ENCODE measurements around the gene TULP4. TPM values are rescaled to one million over a fixed set of nuclear protein-coding genes. Genes with fewer than 3 reads are reported as not detected.

Gene TULP4
- total RNA-seq, 4 donors from 2014 or later: 59.8 to 99.2 (median 88.6) TPM

GRCh38 chr6:158370805-158371204 is 58.5 kb downstream of the TULP4 start:
- DNase-seq (no peak), ATAC-seq (no peak)
- intact Hi-C loops (cut with DNase I; ENCODE audit: low total_unique reads): loop anchor here (10.0 kb wide), 1 partner anchor 116 kb away; no protein-coding TSS in a partner anchor
- TF ChIP-seq POLR2A (IDR thresholded peaks at IDR 0.05) (no peak), CTCF (IDR thresholded peaks at IDR 0.05 in 4 of 5, conservative IDR thresholded peaks at IDR 0.05 in 1 of 5) (no peak)
- Histone ChIP-seq H3K27ac (no peak overlapping the region), H3K9me3 (no peaks in the 10 kb centered on the region), H3K4me3 (no peak overlapping the region), H3K27me3 (no peaks in the 10 kb centered on the region), H3K4me1 (peaks cover 11 to 24% of the 10 kb centered on the region in 2 donors), H3K36me3 (no peaks in the 10 kb centered on the region)
- in situ Hi-C loops (cut with MboI; ENCODE audit: low sequenced_read_pairs in 4 of 4): no loop called here

DNA sequence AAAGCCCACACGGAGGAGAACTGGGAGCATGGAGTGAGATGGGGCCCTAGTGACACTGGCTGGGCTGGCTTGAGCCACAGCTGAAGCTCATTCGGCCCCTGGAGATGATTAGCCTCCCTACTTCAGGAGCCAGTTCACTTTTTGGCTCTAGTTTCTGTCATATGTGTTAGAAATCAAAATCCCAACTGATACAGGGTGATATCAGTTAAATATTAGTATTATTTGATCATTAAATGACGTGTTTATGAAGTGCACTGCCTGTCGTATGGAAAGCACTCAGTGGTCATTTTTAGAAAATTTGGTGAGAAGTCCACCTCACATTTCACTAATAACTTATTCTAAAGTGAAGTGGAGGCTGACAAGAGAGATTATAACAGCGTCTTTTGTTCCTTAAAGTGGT is 59.0 kb downstream of the TULP4 start:
- in situ Hi-C loops (cut with MboI; ENCODE audit: low sequenced_read_pairs in 4 of 4): no loop called here
- Histone ChIP-seq H3K27ac (no peak overlapping the region), H3K4me3 (no peak overlapping the region), H3K36me3 (no peaks in the 10 kb centered on the region), H3K27me3 (no peaks in the 10 kb centered on the region), H3K4me1 (peaks cover 16 to 28% of the 10 kb centered on the region in 2 donors), H3K9me3 (no peaks in the 10 kb centered on the region)
- DNase-seq: no peak
- ATAC-seq: no peak
- intact Hi-C loops (cut with DNase I; ENCODE audit: low total_unique reads): loop anchor here (10.0 kb wide), 1 partner anchor 116 kb away; no protein-coding TSS in a partner anchor
- TF ChIP-seq CTCF (IDR thresholded peaks at IDR 0.05 in 4 of 5, conservative IDR thresholded peaks at IDR 0.05 in 1 of 5) (no peak), POLR2A (IDR thresholded peaks at IDR 0.05) (no peak)

- H3K4me3 ChIP-seq: no peak overlapping the region
- intact Hi-C loops (cut with DNase I; ENCODE audit: low total_unique reads) (loop anchor here (10.0 kb wide), 1 partner anchor 118 kb away; no protein-coding TSS in a partner anchor), in situ Hi-C loops (cut with MboI; ENCODE audit: low sequenced_read_pairs in 4 of 4) (no loop called here)
- H3K9me3 ChIP-seq: no peaks in the 10 kb centered on the region
- TF ChIP-seq CTCF (IDR thresholded peaks at IDR 0.05 in 4 of 5, conservative IDR thresholded peaks at IDR 0.05 in 1 of 5): no peak
- no peak for TF ChIP-seq POLR2A (IDR thresholded peaks at IDR 0.05)
- no peaks in the 10 kb centered on the region for H3K27me3 ChIP-seq
- H3K4me1 ChIP-seq: peaks cover 28 to 36% of the 10 kb centered on the region in 2 donors
- ATAC-seq: no peak
- no peak for DNase-seq
- no peak overlapping the region for H3K27ac ChIP-seq
- H3K36me3 ChIP-seq: no peaks in the 10 kb centered on the region
Observed at GRCh38 chr6:158372574-158372973, 60.3 kb downstream of the TULP4 start.

GRCh38 chr6:158373214-158373613 is 60.9 kb downstream of the TULP4 start:
- intact Hi-C loops (cut with DNase I; ENCODE audit: low total_unique reads): loop anchor here (10.0 kb wide), 1 partner anchor 118 kb away; no protein-coding TSS in a partner anchor

More at GRCh38 chr6:158373214-158373613, 60.9 kb downstream of the TULP4 start:
- TF ChIP-seq CTCF (IDR thresholded peaks at IDR 0.05 in 4 of 5, conservative IDR thresholded peaks at IDR 0.05 in 1 of 5) (no peak), POLR2A (IDR thresholded peaks at IDR 0.05) (no peak)
- Histone ChIP-seq H3K27me3 (no peaks in the 10 kb centered on the region), H3K27ac (peak overlapping the region in 1 of 4 donors; percentile 27), H3K36me3 (no peaks in the 10 kb centered on the region), H3K9me3 (no peaks in the 10 kb centered on the region), H3K4me1 (peaks cover 34 to 42% of the 10 kb centered on the region in 2 donors), H3K4me3 (no peak overlapping the region)
- DNase-seq: peak in 1 of 2 donors; percentile 42
- peak in 1 of 2 donors; percentile 43 for ATAC-seq
- in situ Hi-C loops (cut with MboI; ENCODE audit: low sequenced_read_pairs in 4 of 4): no loop called here

Measured in gastrocnemius medialis (tissue), 4 donors.